Loucy (cell line): Measurements from ENCODE around the gene NLRC5.

Experiments
- H2AFZ ChIP-seq: fragments of 200-600 bp; sonication (generic); 2 replicates; pipeline ENCODE4 v1.6.0; 2016; ENCODE audit warnings: antibody characterized with exemption, mild to moderate bottlenecking, low read length, moderate library complexity
- H3F3A ChIP-seq: fragments of 200-600 bp; 2 replicates; pipeline ENCODE4 v1.6.0; 2016; ENCODE audit warnings: antibody characterized with exemption, low read depth, mild to moderate bottlenecking
- H3K27me3 ChIP-seq: fragments of 200-600 bp; sonication (generic); 2 replicates; pipeline ENCODE4 v1.6.1; 2014; ENCODE audit warnings: low read length, mild to moderate bottlenecking; ENCODE audit not compliant: insufficient read depth, poor library complexity, severe bottlenecking
- H3K36me3 ChIP-seq: fragments of 200-600 bp; sonication (generic); 2 replicates; pipeline ENCODE4 v1.6.1; 2016; ENCODE audit warnings: low read length; ENCODE audit not compliant: insufficient read depth
- H3K4me1 ChIP-seq: fragments of 200-600 bp; sonication (generic); 2 replicates; pipeline ENCODE4 v1.5.1; 2014; ENCODE audit warnings: low read length, mild to moderate bottlenecking; ENCODE audit not compliant: insufficient read depth, poor library complexity, severe bottlenecking
- H3K4me2 ChIP-seq: fragments of 200-600 bp; sonication (generic); 2 replicates; pipeline ENCODE4 v1.6.0; 2014; ENCODE audit warnings: antibody characterized with exemption, low read length, low read depth, mild to moderate bottlenecking; ENCODE audit not compliant: poor library complexity, severe bottlenecking
- H3K4me3 ChIP-seq: fragments of 200-600 bp; sonication (generic); 2 replicates; pipeline ENCODE4 v1.5.1; 2014; ENCODE audit warnings: low read length, mild to moderate bottlenecking, mixed read lengths; ENCODE audit not compliant: poor library complexity, severe bottlenecking
- H3K79me2 ChIP-seq: fragments of 200-600 bp; sonication (generic); 2 replicates; pipeline ENCODE4 v1.6.1; 2014; ENCODE audit warnings: low read length; ENCODE audit not compliant: insufficient read depth
- H3K9ac ChIP-seq: fragments of 200-600 bp; sonication (generic); 2 replicates; pipeline ENCODE4 v1.6.0; 2014; ENCODE audit warnings: mild to moderate bottlenecking, low read depth, low read length, moderate library complexity; ENCODE audit not compliant: poor library complexity, severe bottlenecking
- H3K9me2 ChIP-seq: fragments of 200-600 bp; sonication (generic); replicated peaks from 2 replicates; pipeline ENCODE4 v1.6.1; 2016; ENCODE audit warnings: low read depth, low read length, mixed read lengths
- H3K9me3 ChIP-seq: fragments of 200-600 bp; sonication (generic); 2 replicates; pipeline ENCODE4 v1.6.1; 2014; ENCODE audit warnings: mild to moderate bottlenecking, antibody characterized with exemption, low read length, low read depth; ENCODE audit not compliant: insufficient read depth
- H4K20me1 ChIP-seq: fragments of 200-600 bp; sonication (generic); 2 replicates; pipeline ENCODE4 v1.6.0; 2014; ENCODE audit warnings: antibody characterized with exemption, low read length, mild to moderate bottlenecking; ENCODE audit not compliant: insufficient read depth, poor library complexity, severe bottlenecking
- CTCF ChIP-seq: fragments of 200-600 bp; sonication (generic); conservative IDR thresholded peaks from 2 replicates; pipeline ENCODE4 v1.5.1; 2014; ENCODE audit warnings: mild to moderate bottlenecking, antibody characterized with exemption, low read length
- EZH2phosphoT487 ChIP-seq: fragments of 200-600 bp; IDR thresholded peaks from 2 replicates; pipeline ENCODE4 v1.6.1; 2018; ENCODE audit warnings: antibody characterized with exemption, mild to moderate bottlenecking, moderate library complexity, borderline replicate concordance

Gene NLRC5

GRCh38 chr16:57024894-57025680, 35.7 kb downstream of the NLRC5 start:
- H3K9me2 ChIP-seq, result no peaks in the 10 kb centered on the region
- no peaks in the 10 kb centered on the region for H4K20me1 ChIP-seq
- no peak overlapping the region for H2AFZ ChIP-seq
- H3K4me2 ChIP-seq, result no peak overlapping the region
- H3K9ac ChIP-seq, result no peak overlapping the region
- no peaks in the 10 kb centered on the region for H3K9me3 ChIP-seq
- no peaks in the 10 kb centered on the region for H3K79me2 ChIP-seq
- no peak overlapping the region for H3K4me3 ChIP-seq
- H3F3A ChIP-seq, result no peaks in the 10 kb centered on the region
- H3K27me3 ChIP-seq, result no peaks in the 10 kb centered on the region
- TF ChIP-seq EZH2phosphoT487 (no peak), CTCF (no peak)
- peaks cover 41% of the 10 kb centered on the region; the same call in 1 of the 2 replicates for H3K36me3 ChIP-seq
- no peaks in the 10 kb centered on the region for H3K4me1 ChIP-seq

GRCh38 chr16:57025941-57026777, 36.8 kb downstream of the NLRC5 start:
- Histone ChIP-seq H3K79me2 (no peaks in the 10 kb centered on the region), H3K27me3 (no peaks in the 10 kb centered on the region), H3K4me2 (no peak overlapping the region), H3K4me1 (no peaks in the 10 kb centered on the region), H3F3A (no peaks in the 10 kb centered on the region), H3K9me2 (no peaks in the 10 kb centered on the region), H2AFZ (no peak overlapping the region), H3K9me3 (no peaks in the 10 kb centered on the region), H3K36me3 (peaks cover 32% of the 10 kb centered on the region; the same call in 1 of the 2 replicates), H3K9ac (no peak overlapping the region), H4K20me1 (no peaks in the 10 kb centered on the region), H3K4me3 (no peak overlapping the region)
- TF ChIP-seq EZH2phosphoT487, result no peak
- TF ChIP-seq CTCF, result no peak

- no peak overlapping the region for H3K4me2 ChIP-seq
- H3K79me2 ChIP-seq, result no peaks in the 10 kb centered on the region
- no peaks in the 10 kb centered on the region for H3K9me3 ChIP-seq
- TF ChIP-seq CTCF (no peak), EZH2phosphoT487 (no peak)
- H3F3A ChIP-seq, result no peaks in the 10 kb centered on the region
- no peaks in the 10 kb centered on the region for H3K4me1 ChIP-seq
- H4K20me1 ChIP-seq, result no peaks in the 10 kb centered on the region
- H2AFZ ChIP-seq, result no peak overlapping the region
- no peak overlapping the region for H3K9ac ChIP-seq
- peaks cover 27% of the 10 kb centered on the region; the same call in 1 of the 2 replicates for H3K36me3 ChIP-seq
- H3K27me3 ChIP-seq, result no peaks in the 10 kb centered on the region
- no peak overlapping the region for H3K4me3 ChIP-seq
- no peaks in the 10 kb centered on the region for H3K9me2 ChIP-seq
Observed at GRCh38 chr16:57026778-57027062, 37.4 kb downstream of the NLRC5 start.
